GM23338 (cell line): ENCODE results near the gene GEMIN8. TPM values are rescaled to one million over a fixed set of nuclear protein-coding genes. Genes with fewer than 3 reads are reported as not detected.

Source experiments
- ATAC-seq: fragments of 200-7000 bp; cut with Tn5 transposase; 3 replicates; pipeline ENCODE4 v1.9.1; 2020
- DNase-seq: peaks from one replicate; pipeline ENCODE4 v3.0.0-alpha.2; 2015; ENCODE audit warnings: low spot score
- H2AFZ ChIP-seq: fragments of 200-600 bp; sonication (generic); 2 replicates; pipeline ENCODE4 v1.8.0; 2016; ENCODE audit warnings: antibody characterized with exemption, mild to moderate bottlenecking, moderate library complexity
- H3F3A ChIP-seq: fragments of 200-600 bp; sonication (generic); replicated peaks from 2 replicates; pipeline ENCODE4 v1.8.0; 2017; ENCODE audit warnings: antibody characterized with exemption, mixed run types, low read depth
- H3K27ac ChIP-seq: fragments of 200-600 bp; sonication (generic); 2 replicates; pipeline ENCODE4 v1.6.1; 2016; ENCODE audit warnings: low read depth
- H3K27me3 ChIP-seq: fragments of 200-600 bp; sonication (generic); 2 replicates; pipeline ENCODE4 v1.8.0; 2016; ENCODE audit warnings: mild to moderate bottlenecking, mixed run types, moderate library complexity; ENCODE audit not compliant: insufficient read depth
- H3K36me3 ChIP-seq: fragments of 200-600 bp; sonication (generic); 2 replicates; pipeline ENCODE4 v1.8.0; 2016; ENCODE audit warnings: mild to moderate bottlenecking; ENCODE audit not compliant: insufficient read depth
- H3K4me1 ChIP-seq: fragments of 200-600 bp; sonication (generic); 2 replicates; pipeline ENCODE4 v1.8.0; 2016; ENCODE audit warnings: mild to moderate bottlenecking, moderate library complexity; ENCODE audit not compliant: insufficient read depth
- H3K4me2 ChIP-seq: fragments of 200-600 bp; sonication (generic); 2 replicates; pipeline ENCODE4 v1.7.1; 2017; ENCODE audit warnings: mixed run types
- H3K4me3 ChIP-seq: fragments of 200-600 bp; sonication (generic); 2 replicates; pipeline ENCODE4 v1.6.1; 2016; ENCODE audit warnings: mixed run types
- H3K79me2 ChIP-seq: fragments of 200-600 bp; sonication (generic); replicated peaks from 2 replicates; pipeline ENCODE4 v1.8.0; 2017; ENCODE audit warnings: mild to moderate bottlenecking; ENCODE audit not compliant: insufficient read depth
- H3K9me2 ChIP-seq: fragments of 200-600 bp; sonication (generic); 2 replicates; pipeline ENCODE4 v1.8.0; 2017; ENCODE audit not compliant: insufficient read depth
- H4K20me1 ChIP-seq: fragments of 200-600 bp; sonication (generic); replicated peaks from 2 replicates; pipeline ENCODE4 v1.8.0; 2017; ENCODE audit warnings: mild to moderate bottlenecking; ENCODE audit not compliant: insufficient read depth
- H3K27ac Mint-ChIP-seq: 2 replicates; pipeline ENCODE4 v1.8.0; 2020; ENCODE audit warnings: inconsistent platforms, mild to moderate bottlenecking, moderate library complexity, mixed read lengths
- H3K27me3 Mint-ChIP-seq: 3 replicates; pipeline ENCODE4 v1.8.0; 2022; ENCODE audit warnings: low read depth, mild to moderate bottlenecking, moderate library complexity, mixed read lengths, inconsistent platforms; ENCODE audit not compliant: insufficient read depth, poor library complexity
- H3K36me3 Mint-ChIP-seq: 3 replicates; pipeline ENCODE4 v1.8.0; 2021; ENCODE audit warnings: low read depth, mild to moderate bottlenecking, inconsistent platforms, moderate library complexity, mixed read lengths
- H3K4me1 Mint-ChIP-seq: 3 replicates; pipeline ENCODE4 v1.8.0; 2020; ENCODE audit warnings: mild to moderate bottlenecking, inconsistent platforms, mixed read lengths
- H3K4me3 Mint-ChIP-seq: 3 replicates; pipeline ENCODE4 v1.8.0; 2021; ENCODE audit warnings: moderate library complexity, mild to moderate bottlenecking, inconsistent platforms, mixed read lengths
- H3K9me3 Mint-ChIP-seq: 3 replicates; pipeline ENCODE4 v1.8.0; 2020; ENCODE audit warnings: moderate library complexity, mild to moderate bottlenecking, inconsistent platforms, mixed read lengths
- CREB1 ChIP-seq: fragments of 250-450 bp; sonication (Bioruptor Pico); IDR thresholded peaks from 2 replicates; pipeline ENCODE4 v1.5.0; 2020; ENCODE audit warnings: low read depth, mild to moderate bottlenecking, moderate library complexity
- CTCF ChIP-seq, 2 experiments: fragments of 200-600 bp in 1 of 2; sonication (generic) in 1 of 2; conservative IDR thresholded peaks; 2 replicates each; pipeline versions ENCODE4 v1.5.1 to v1.6.1; 2016 to 2017; ENCODE audit warnings: antibody characterized with exemption in 2 of 2, low read depth in 2 of 2, mild to moderate bottlenecking in 2 of 2, moderate library complexity in 1 of 2
- ETS1 ChIP-seq: IDR thresholded peaks from 2 replicates; pipeline ENCODE4 v1.6.1; 2016; ENCODE audit warnings: antibody characterized with exemption
- EZH2 ChIP-seq: fragments of 200-600 bp; sonication (generic); IDR thresholded peaks from one replicate; pipeline ENCODE4 v1.8.0; 2017; ENCODE audit warnings: antibody characterized with exemption, mild to moderate bottlenecking, low read depth; ENCODE audit not compliant: unreplicated experiment
- EZH2phosphoT487 ChIP-seq: fragments of 200-600 bp; sonication (generic); IDR thresholded peaks from one replicate; pipeline ENCODE4 v1.8.1; 2018; ENCODE audit warnings: antibody characterized with exemption; ENCODE audit not compliant: unreplicated experiment
- POLR2AphosphoS5 ChIP-seq: IDR thresholded peaks from 2 replicates; pipeline ENCODE4 v1.6.1; 2016; ENCODE audit warnings: antibody characterized with exemption, low read depth
- REST ChIP-seq: IDR thresholded peaks from one replicate; pipeline ENCODE4 v1.6.1; 2018; ENCODE audit warnings: antibody characterized with exemption; ENCODE audit not compliant: unreplicated experiment
- STAT1 ChIP-seq: IDR thresholded peaks from one replicate; pipeline ENCODE4 v1.6.1; 2016; ENCODE audit warnings: antibody characterized with exemption; ENCODE audit not compliant: unreplicated experiment
- ZNF114 ChIP-seq: fragments of 250-450 bp; sonication (Bioruptor Pico); IDR thresholded peaks from 2 replicates; pipeline ENCODE4 v1.5.0; 2020; ENCODE audit warnings: mild to moderate bottlenecking, moderate library complexity
- ZNF331 ChIP-seq: fragments of 250-450 bp; sonication (Bioruptor Pico); IDR thresholded peaks from 2 replicates; pipeline ENCODE4 v1.5.0; 2020; ENCODE audit warnings: low read depth, mild to moderate bottlenecking, moderate library complexity
- polyA plus RNA-seq: library from polyadenylated mRNA; unstranded; fragments of >200 nt; fragmentation: Nextera tagmentation; extraction: Ambion mirVana; gene quantifications from 2 replicates; pipeline ENCODE4 v1.2.1, GENCODE V29; 2016
- total RNA-seq: library from RNA; depleted of rRNA; stranded (reverse); fragments of >200 nt; shearing (Covaris generic); gene quantifications from 2 replicates; pipeline ENCODE4 v1.2.3, GENCODE V29; 2014

GEMIN8 gene
- total and polyA plus RNA-seq, 2 experiments from 2014 or later, result 16.5 to 19.9 TPM

- no peak for TF ChIP-seq REST
- no peak for TF ChIP-seq CTCF (conservative IDR thresholded peaks at IDR 0.05; ENCODE audit: low read depth in 2 of 2)
- no peak for TF ChIP-seq CREB1
- TF ChIP-seq POLR2AphosphoS5, result no peak
- TF ChIP-seq STAT1, result no peak
- no peak for TF ChIP-seq ZNF331 (CRISPR knock-in tag)
- no peak for TF ChIP-seq ETS1
- TF ChIP-seq ZNF114, result no peak
Measured at GRCh38 chrX:14051416-14051815, 21.7 kb upstream of the GEMIN8 start (continued).

- DNase-seq (no peak), ATAC-seq (no peak)
- no peaks in the 10 kb centered on the region for H3K9me2 ChIP-seq
- no peak overlapping the region for H3K27ac Mint-ChIP-seq
- H3K27ac ChIP-seq, result no peak overlapping the region
- no peak for TF ChIP-seq POLR2AphosphoS5
- H4K20me1 ChIP-seq, result no peaks in the 10 kb centered on the region
- no peaks in the 10 kb centered on the region for H3K4me1 ChIP-seq
- no peak overlapping the region for H3K4me2 ChIP-seq
- no peaks in the 10 kb centered on the region for H3K79me2 ChIP-seq
- no peak overlapping the region for H3K4me3 Mint-ChIP-seq
- H3K27me3 Mint-ChIP-seq, result no peaks in the 10 kb centered on the region
- H2AFZ ChIP-seq, result no peak overlapping the region
- no peaks in the 10 kb centered on the region for H3K27me3 ChIP-seq
- H3K36me3 ChIP-seq, result no peaks in the 10 kb centered on the region
- no peaks in the 10 kb centered on the region for H3K4me1 Mint-ChIP-seq
- H3F3A ChIP-seq, result no peaks in the 10 kb centered on the region
- no peak overlapping the region for H3K4me3 ChIP-seq
- H3K36me3 Mint-ChIP-seq, result no peaks in the 10 kb centered on the region
- H3K9me3 Mint-ChIP-seq, result no peaks in the 10 kb centered on the region
Measured at GRCh38 chrX:14050709-14051108, 21.0 kb upstream of the GEMIN8 start.

GRCh38 chrX:14043209-14043608, 13.5 kb upstream of the GEMIN8 start:
- no peak overlapping the region for H3K4me3 ChIP-seq
- no peak overlapping the region for H3K27ac ChIP-seq
- no peak overlapping the region for H2AFZ ChIP-seq
- H3K4me3 Mint-ChIP-seq, result no peak overlapping the region
- H3K27me3 Mint-ChIP-seq, result no peaks in the 10 kb centered on the region
- peaks cover 5% of the 10 kb centered on the region; the same call in 2 of the 3 replicates for H3K4me1 Mint-ChIP-seq
- H3K36me3 Mint-ChIP-seq, result no peaks in the 10 kb centered on the region
- no peaks in the 10 kb centered on the region for H4K20me1 ChIP-seq
- no peak overlapping the region for H3K27ac Mint-ChIP-seq
- TF ChIP-seq POLR2AphosphoS5 (no peak), ETS1 (no peak), EZH2phosphoT487 (no peak), EZH2 (no peak), ZNF331 (CRISPR knock-in tag) (no peak)
- no peak for ATAC-seq
- H3K9me2 ChIP-seq, result no peaks in the 10 kb centered on the region
- H3K9me3 Mint-ChIP-seq, result no peaks in the 10 kb centered on the region
- no peak for DNase-seq
- H3K36me3 ChIP-seq, result no peaks in the 10 kb centered on the region
- H3K79me2 ChIP-seq, result no peaks in the 10 kb centered on the region
- H3K27me3 ChIP-seq, result no peaks in the 10 kb centered on the region
- no peak overlapping the region for H3K4me2 ChIP-seq
- no peaks in the 10 kb centered on the region for H3K4me1 ChIP-seq
- no peaks in the 10 kb centered on the region for H3F3A ChIP-seq
